Gastrocnemius medialis (tissue), 4 donors: Measurements from ENCODE around the gene OPN4. TPM values are rescaled to one million over a fixed set of nuclear protein-coding genes. Genes with fewer than 3 reads are reported as not detected.

Experiments used
- ATAC-seq, 2 donors: fragments of 150-250 bp; one replicate each; pipeline ENCODE4 v1.9.1; 2016
- DNase-seq, 2 donors: peaks; one replicate each; pipeline ENCODE4 v3.0.0-alpha.2; 2019
- H3K27ac ChIP-seq, 4 donors: fragments of 200-600 bp; sonication (generic); 1 replicate in 1 of 4; 2 replicates in 3 of 4; pipeline ENCODE4 v1.5.1; 2016 to 2018; ENCODE audit warnings: mild to moderate bottlenecking in 2 of 4, moderate library complexity in 1 of 4
- H3K27me3 ChIP-seq, 3 donors: fragments of 200-600 bp; sonication (generic) in 2 of 3; 1 replicate in 1 of 3; 2 replicates in 2 of 3; pipeline versions ENCODE4 v1.5.1 to v1.6.0; 2016 to 2019; ENCODE audit warnings: mild to moderate bottlenecking in 1 of 3, moderate library complexity in 1 of 3
- H3K36me3 ChIP-seq, 2 donors: fragments of 200-600 bp; sonication (generic) in 1 of 2; one replicate each; pipeline ENCODE4 v1.5.1; 2017 to 2018
- H3K4me1 ChIP-seq, 2 donors: fragments of 200-600 bp; sonication (generic) in 1 of 2; one replicate each; pipeline ENCODE4 v1.5.1; 2016 to 2017; ENCODE audit warnings: mild to moderate bottlenecking in 2 of 2
- H3K4me3 ChIP-seq, 4 donors: fragments of 200-600 bp; sonication (generic) in 3 of 4; 1 replicate in 1 of 4; 2 replicates in 3 of 4; pipeline ENCODE4 v1.5.1; 2016 to 2019; ENCODE audit warnings: mild to moderate bottlenecking in 2 of 4
- H3K9me3 ChIP-seq, 3 donors: fragments of 200-600 bp; sonication (generic) in 2 of 3; 1 replicate in 1 of 3; 2 replicates in 2 of 3; pipeline ENCODE4 v1.5.1; 2016 to 2019
- CTCF ChIP-seq, 5 experiments: fragments of 450-650 bp in 3 of 5; fragments of 200-600 bp in 2 of 5; sonication (generic) in 2 of 5; IDR thresholded peaks in 4 of 5; conservative IDR thresholded peaks in 1 of 5; 1 replicate in 4 of 5; 2 replicates in 1 of 5; pipeline ENCODE4 v1.5.1; 2016 to 2019; ENCODE audit warnings: antibody characterized with exemption in 5 of 5, mild to moderate bottlenecking in 3 of 5, moderate library complexity in 3 of 5
- POLR2A ChIP-seq, 2 donors: fragments of 450-650 bp; IDR thresholded peaks; one replicate each; pipeline ENCODE4 v1.6.1; 2017; ENCODE audit warnings: antibody characterized with exemption in 2 of 2, mild to moderate bottlenecking in 2 of 2, moderate library complexity in 2 of 2
- in situ Hi-C, 4 donors: fragments of 200-750 bp; cut with MboI; loops; one replicate each; pipeline versions ENCODE4 v1.15.0 to v1.8.0; 2017; ENCODE audit warnings: low sequenced_read_pairs in 4 of 4
- intact Hi-C: fragments of 100-400 bp; cut with DNase I; formaldehyde crosslinking; loops from one replicate; pipeline ENCODE4 v1.15.1; 2023; ENCODE audit warnings: low total_unique reads
- total RNA-seq, 4 donors: library from RNA; depleted of rRNA; stranded (reverse); fragments of >200 nt; gene quantifications; one replicate each; pipeline versions ENCODE4 v1.1.0 to v1.2.3, GENCODE V29; 2016

OPN4 gene
- total RNA-seq = 1 to 10 TPM in 1 of 4 donors, under 1 TPM in 2, not detected in 1; 0.13 to 4.2 (median 0.92) TPM

- H3K9me3 ChIP-seq = no peaks in the 10 kb centered on the region
- DNase-seq (no peak), ATAC-seq (no peak)
- in situ Hi-C loops = no loop called here
- no peak within 1 kb of the TSS for H3K4me3 ChIP-seq
- no peak for TF ChIP-seq CTCF (IDR thresholded peaks at IDR 0.05 in 4 of 5, conservative IDR thresholded peaks at IDR 0.05 in 1 of 5)
- TF ChIP-seq POLR2A (IDR thresholded peaks at IDR 0.05) = no peak
- H3K27ac ChIP-seq = peak within 1 kb of the TSS in 3 of 4 donors; percentile 19 to 46 (median 42)
- no peaks in the 10 kb centered on the region for H3K27me3 ChIP-seq
- peaks cover 5 to 15% of the 10 kb centered on the region in 2 donors for H3K4me1 ChIP-seq
- intact Hi-C loops = no loop called here
- no peaks in the 10 kb centered on the region for H3K36me3 ChIP-seq
These were observed at the start of gene OPN4 for GRCh38 chr10:86654411-86655172. Gene OPN4, plus strand, starts transcription at chr10:86654547. Its CDS starts 237 bp downstream, at chr10:86654784.

GRCh38 chr10:86607674-86608073, 46.7 kb upstream of the OPN4 start:
- in situ Hi-C loops (no loop called here), intact Hi-C loops (no loop called here)
- H3K27me3 ChIP-seq = no peaks in the 10 kb centered on the region
- no peak for DNase-seq
- TF ChIP-seq CTCF (IDR thresholded peaks at IDR 0.05 in 4 of 5, conservative IDR thresholded peaks at IDR 0.05 in 1 of 5) (no peak), POLR2A (IDR thresholded peaks at IDR 0.05) (no peak)
- no peaks in the 10 kb centered on the region for H3K36me3 ChIP-seq
- H3K4me1 ChIP-seq = no peaks in the 10 kb centered on the region
- H3K27ac ChIP-seq = no peak overlapping the region
- no peak for ATAC-seq
- H3K4me3 ChIP-seq = no peak overlapping the region
- H3K9me3 ChIP-seq = no peaks in the 10 kb centered on the region

- intact Hi-C loops (no loop called here), in situ Hi-C loops (no loop called here)
- Histone ChIP-seq H3K9me3 (no peaks in the 10 kb centered on the region), H3K4me3 (no peak overlapping the region), H3K27ac (no peak overlapping the region), H3K4me1 (no peaks in the 10 kb centered on the region), H3K36me3 (no peaks in the 10 kb centered on the region), H3K27me3 (no peaks in the 10 kb centered on the region)
- no peak for TF ChIP-seq CTCF (IDR thresholded peaks at IDR 0.05 in 4 of 5, conservative IDR thresholded peaks at IDR 0.05 in 1 of 5)
- TF ChIP-seq POLR2A (IDR thresholded peaks at IDR 0.05) = no peak
- no peak for ATAC-seq
- DNase-seq = no peak
These were observed 44.4 kb upstream of the OPN4 start for GRCh38 chr10:86609920-86610319.

- H3K27me3 ChIP-seq = no peaks in the 10 kb centered on the region
- H3K4me1 ChIP-seq = no peaks in the 10 kb centered on the region
- no peak overlapping the region for H3K4me3 ChIP-seq
- in situ Hi-C loops = no loop called here
- no peak for ATAC-seq
- TF ChIP-seq POLR2A (IDR thresholded peaks at IDR 0.05) (no peak), CTCF (IDR thresholded peaks at IDR 0.05 in 4 of 5, conservative IDR thresholded peaks at IDR 0.05 in 1 of 5) (no peak)
- DNase-seq = no peak
- intact Hi-C loops = no loop called here
- no peaks in the 10 kb centered on the region for H3K36me3 ChIP-seq
- no peak overlapping the region for H3K27ac ChIP-seq
- no peaks in the 10 kb centered on the region for H3K9me3 ChIP-seq
These were observed 43.0 kb upstream of the OPN4 start for GRCh38 chr10:86611386-86611785.
